Lower leg skin (tissue), 4 donors: ENCODE results near the gene CRIP3. TPM values are rescaled to one million over a fixed set of nuclear protein-coding genes. Genes with fewer than 3 reads are reported as not detected.

Source experiments
- DNase-seq, 2 donors: peaks; one replicate each; pipeline ENCODE4 v3.0.0-alpha.2; 2019; ENCODE audit warnings: low spot score in 2 of 2
- H3K4me3 ChIP-seq: fragments of 200-600 bp; sonication (generic); 2 replicates; pipeline ENCODE4 v1.5.1; 2017; ENCODE audit warnings: mild to moderate bottlenecking, low read depth; ENCODE audit not compliant: poor library complexity, severe bottlenecking
- CTCF ChIP-seq, 3 donors: fragments of 450-650 bp; IDR thresholded peaks; one replicate each; pipeline ENCODE4 v1.5.1; 2016; ENCODE audit warnings: antibody characterized with exemption in 3 of 3, mild to moderate bottlenecking in 3 of 3, moderate library complexity in 2 of 3
- POLR2A ChIP-seq, 2 donors: fragments of 450-650 bp; IDR thresholded peaks; one replicate each; pipeline ENCODE4 v1.6.1; 2016 to 2017; ENCODE audit warnings: antibody characterized with exemption in 2 of 2, mild to moderate bottlenecking in 1 of 2, moderate library complexity in 1 of 2
- WGBS, 2 donors: methylation state at CpG; one replicate each; pipeline ENCODE4 v1.1.5; 2018; 5-methylcytosine and 5-hydroxymethylcytosine counted together
- intact Hi-C: fragments of 100-400 bp; cut with DNase I; formaldehyde crosslinking; loops from one replicate; pipeline ENCODE4 v1.15.0; 2023; ENCODE audit warnings: low total_unique reads
- total RNA-seq, 4 donors: library from RNA; depleted of rRNA; stranded (reverse); fragments of >200 nt; gene quantifications; one replicate each; pipeline ENCODE4 v1.1.0, GENCODE V29; 2016

The CRIP3 gene
- total RNA-seq, 4 donors from 2014 or later, result 0.30 to 4.5 TPM; not detected in 2

- H3K4me3 ChIP-seq, result peak overlapping the region; percentile 1
- TF ChIP-seq POLR2A (IDR thresholded peaks at IDR 0.05), result no peak
- no peak for TF ChIP-seq CTCF (IDR thresholded peaks at IDR 0.05)
- DNase-seq, result no peak
- intact Hi-C loops, result no loop called here
- WGBS, 2 donors, result 12 to 28% methylated on average over 16 to 50 of the region's 65 CpGs
Observed at GRCh38 chr6:43274916-43275597, 33.6 kb downstream of the CRIP3 start.

- TF ChIP-seq POLR2A (IDR thresholded peaks at IDR 0.05), result no peak
- TF ChIP-seq CTCF (IDR thresholded peaks at IDR 0.05), result no peak
- DNase-seq, result no peak
- H3K4me3 ChIP-seq, result no peak overlapping the region
- WGBS, 2 donors, result 73 to 79% methylated on average over 10 of the region's 10 CpGs
- intact Hi-C loops, result no loop called here
Observed at GRCh38 chr6:43274127-43274915, 34.3 kb downstream of the CRIP3 start.

- intact Hi-C loops, result no loop called here
- no peak for TF ChIP-seq POLR2A (IDR thresholded peaks at IDR 0.05)
- no peak for TF ChIP-seq CTCF (IDR thresholded peaks at IDR 0.05)
- no peak for DNase-seq
- no peak overlapping the region for H3K4me3 ChIP-seq
- 65 to 73% methylated on average over 2 of the region's 2 CpGs for WGBS, 2 donors
Observed at GRCh38 chr6:43273707-43274106, 34.9 kb downstream of the CRIP3 start.

GRCh38 chr6:43271944-43272343 is 36.7 kb downstream of the CRIP3 start:
- H3K4me3 ChIP-seq, result no peak overlapping the region
- DNase-seq, result no peak
- intact Hi-C loops, result no loop called here
- TF ChIP-seq POLR2A (IDR thresholded peaks at IDR 0.05) (no peak), CTCF (IDR thresholded peaks at IDR 0.05) (no peak)

GRCh38 chr6:43271103-43271815 is 37.4 kb downstream of the CRIP3 start:
- TF ChIP-seq CTCF (IDR thresholded peaks at IDR 0.05) (no peak), POLR2A (IDR thresholded peaks at IDR 0.05) (no peak)
- no peak for DNase-seq
- no peak overlapping the region for H3K4me3 ChIP-seq
- intact Hi-C loops, result no loop called here
- 86 to 90% methylated on average over 8 of the region's 8 CpGs for WGBS, 2 donors
